GM10266 (cell line): ENCODE data around the gene EIF4G3.

Source experiments
- DNase-seq: peaks from one replicate; pipeline ENCODE4 v3.0.0; 2012; ENCODE audit errors: extremely low spot score
- TF ChIP-seq, protein P1 (sequence below): IDR thresholded peaks from 2 replicates; pipeline ENCODE4 v1.5.1; 2012; ENCODE audit warnings: mild to moderate bottlenecking, low read depth; ENCODE audit not compliant: control insufficient read depth, insufficient read depth; ENCODE audit errors: missing control alignments

The EIF4G3 gene

DNA sequence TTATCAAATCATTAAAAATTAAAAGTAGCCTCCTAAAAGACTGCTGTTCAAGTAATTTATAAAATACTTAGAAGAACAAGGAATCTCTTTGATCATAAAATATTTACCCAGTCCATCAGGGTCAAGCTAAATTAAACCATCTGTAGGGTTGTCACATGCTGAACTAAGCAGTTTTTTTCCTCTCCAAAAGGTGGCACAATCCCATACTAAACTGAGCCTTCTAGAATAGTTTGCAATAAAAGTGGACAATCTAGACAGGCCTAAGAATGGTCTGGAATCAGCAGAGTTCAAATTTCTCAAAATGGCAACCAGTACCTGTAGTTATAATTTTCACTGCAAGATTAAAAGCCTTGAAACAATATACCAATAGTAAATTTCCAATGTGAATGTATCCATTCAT is 194.8 kb downstream of the EIF4G3 start:
- TF ChIP-seq, protein P1, sequence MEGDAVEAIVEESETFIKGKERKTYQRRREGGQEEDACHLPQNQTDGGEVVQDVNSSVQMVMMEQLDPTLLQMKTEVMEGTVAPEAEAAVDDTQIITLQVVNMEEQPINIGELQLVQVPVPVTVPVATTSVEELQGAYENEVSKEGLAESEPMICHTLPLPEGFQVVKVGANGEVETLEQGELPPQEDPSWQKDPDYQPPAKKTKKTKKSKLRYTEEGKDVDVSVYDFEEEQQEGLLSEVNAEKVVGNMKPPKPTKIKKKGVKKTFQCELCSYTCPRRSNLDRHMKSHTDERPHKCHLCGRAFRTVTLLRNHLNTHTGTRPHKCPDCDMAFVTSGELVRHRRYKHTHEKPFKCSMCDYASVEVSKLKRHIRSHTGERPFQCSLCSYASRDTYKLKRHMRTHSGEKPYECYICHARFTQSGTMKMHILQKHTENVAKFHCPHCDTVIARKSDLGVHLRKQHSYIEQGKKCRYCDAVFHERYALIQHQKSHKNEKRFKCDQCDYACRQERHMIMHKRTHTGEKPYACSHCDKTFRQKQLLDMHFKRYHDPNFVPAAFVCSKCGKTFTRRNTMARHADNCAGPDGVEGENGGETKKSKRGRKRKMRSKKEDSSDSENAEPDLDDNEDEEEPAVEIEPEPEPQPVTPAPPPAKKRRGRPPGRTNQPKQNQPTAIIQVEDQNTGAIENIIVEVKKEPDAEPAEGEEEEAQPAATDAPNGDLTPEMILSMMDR: peak; percentile 32
- no peak for DNase-seq

DNA sequence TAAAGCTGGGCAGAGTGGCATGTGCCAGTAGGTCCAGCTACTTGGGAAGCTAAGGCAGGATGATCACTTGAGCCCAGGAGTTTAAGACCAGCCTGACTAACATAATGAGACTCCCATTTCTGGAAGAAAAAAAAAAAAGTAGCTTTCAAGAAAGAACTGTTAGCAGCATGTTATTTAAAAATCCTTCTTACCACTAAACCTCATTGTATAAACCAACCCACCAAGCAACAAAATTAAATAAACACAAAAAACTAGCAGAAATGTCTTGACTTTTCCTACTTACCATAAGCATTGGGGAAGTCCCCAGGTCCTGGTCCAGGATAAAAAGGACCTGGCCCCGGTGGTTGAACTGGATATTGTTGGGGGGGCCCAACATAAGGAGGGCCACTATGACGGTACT is 196.6 kb downstream of the EIF4G3 start:
- no peak for DNase-seq
- TF ChIP-seq, protein P1: no peak

DNA sequence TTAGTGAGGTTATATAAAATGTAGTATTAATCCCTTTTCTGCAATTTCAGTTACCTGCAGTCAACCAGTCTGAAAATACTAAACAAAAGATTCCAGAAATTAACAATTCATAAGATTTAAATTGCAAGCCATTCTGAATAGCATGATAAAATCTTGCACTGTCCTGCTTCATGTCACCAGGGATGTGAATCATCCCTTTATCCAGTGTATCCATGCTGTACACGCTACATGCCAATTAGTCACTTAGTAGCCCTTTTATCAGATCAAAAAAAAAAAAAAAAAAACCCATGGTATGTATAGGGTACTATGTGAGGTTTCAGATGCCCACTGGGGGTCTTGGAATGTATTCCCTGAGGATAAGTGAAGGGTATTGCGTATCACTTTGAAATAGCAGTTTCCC is 198.3 kb downstream of the EIF4G3 start:
- TF ChIP-seq, protein P1: no peak

DNA sequence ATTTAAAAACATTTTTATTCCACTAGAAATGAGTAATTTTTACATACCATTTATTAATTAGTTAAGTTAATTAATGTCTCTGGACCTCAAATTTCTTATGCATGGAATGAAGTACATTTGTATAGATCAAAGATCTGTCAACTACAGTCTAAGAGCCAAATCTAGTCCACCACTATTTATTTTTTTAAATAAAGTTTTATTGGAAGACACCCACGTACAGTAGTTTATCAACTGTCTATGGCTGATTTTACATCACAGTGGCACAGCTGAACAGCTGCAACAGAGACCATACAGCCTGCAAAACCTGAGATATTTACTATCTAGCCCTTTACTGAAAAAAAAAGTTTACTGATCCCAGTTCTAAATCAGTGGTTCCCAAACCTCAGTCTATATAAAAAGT is 201.0 kb downstream of the EIF4G3 start:
- no peak for DNase-seq
- TF ChIP-seq, protein P1: no peak

More for the DNA sequence above, 198.3 kb downstream of the EIF4G3 start:
- no peak for DNase-seq

DNA sequence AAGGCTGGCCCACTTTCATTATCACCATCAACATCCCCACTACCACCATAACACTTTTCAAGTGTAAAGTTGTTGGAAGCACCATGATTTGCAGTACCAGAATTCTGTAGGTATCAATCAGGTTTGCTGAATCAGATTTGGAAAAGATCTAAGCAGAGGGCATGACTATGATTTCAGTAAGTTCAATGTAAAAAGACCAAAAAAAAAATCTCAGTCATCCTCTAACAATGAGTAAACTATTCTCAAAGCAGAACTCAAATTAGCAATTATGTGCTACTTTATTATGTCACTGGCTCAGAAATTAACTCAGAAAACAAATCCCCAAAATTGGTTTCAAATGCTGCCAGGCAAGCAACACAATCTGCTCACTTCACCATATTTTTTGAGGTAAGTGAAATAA is 201.7 kb downstream of the EIF4G3 start:
- no peak for DNase-seq
- TF ChIP-seq, protein P1: no peak

DNA sequence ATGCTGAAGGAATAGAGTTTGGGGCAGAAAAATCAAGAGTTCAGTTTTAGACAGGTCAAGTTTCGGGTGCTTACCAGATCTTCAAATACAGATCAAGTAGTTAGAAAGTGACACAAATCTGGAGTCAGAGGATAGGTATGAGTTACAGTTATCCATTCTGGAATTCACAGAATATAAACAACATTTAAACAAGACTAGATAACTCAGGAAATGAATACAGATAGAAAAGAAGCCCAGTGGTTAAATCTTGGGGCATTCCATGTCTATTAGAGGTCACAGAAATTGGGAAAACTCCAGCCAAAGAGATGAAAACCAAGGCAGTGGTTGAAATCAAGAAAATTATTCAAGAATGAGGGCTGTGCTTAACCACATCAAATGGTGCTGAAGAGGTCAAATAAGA is 202.6 kb downstream of the EIF4G3 start:
- TF ChIP-seq, protein P1: no peak
- no peak for DNase-seq

DNA sequence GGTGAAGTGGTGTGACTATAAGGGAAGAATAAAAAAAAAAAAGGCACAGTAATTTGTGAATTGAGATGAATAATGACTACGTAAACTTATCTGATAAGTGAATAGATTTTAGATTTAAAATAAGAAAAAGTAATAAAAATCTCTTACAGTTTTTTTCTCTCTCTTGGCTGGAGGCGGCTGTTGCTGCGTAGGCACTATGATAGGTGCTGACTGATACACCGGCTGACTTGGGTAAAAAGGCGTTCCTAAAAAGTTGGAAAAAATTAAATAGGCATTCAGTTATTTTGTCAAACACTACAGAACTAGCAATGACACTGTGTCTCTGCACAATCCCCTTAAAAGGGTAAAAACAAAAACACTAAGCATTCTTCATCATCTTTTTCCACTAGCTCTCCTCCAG is 203.8 kb downstream of the EIF4G3 start:
- TF ChIP-seq, protein P1: no peak
- no peak for DNase-seq
